Activated T-cell treated with anti-CD3 and anti-CD28 coated beads for 48 hours (primary cell): Measurements from ENCODE around the gene RNASE7.
"Not testable (repeated sequence)": the region's sequence is repeated elsewhere in the genome, so short reads cannot be mapped to it uniquely, and the experiment has no call there.

Experiments used
- DNase-seq: peaks from one replicate; pipeline ENCODE4 v3.0.0-alpha.2; 2020; ENCODE audit warnings: low read depth

The RNASE7 gene

GRCh38 chr14:21041676-21042433 is at the start of gene RNASE7:
RNASE7 (plus strand) TSS chr14:21042362; CDS start chr14:21042993, 631 bp downstream.
- no peak for DNase-seq

GRCh38 chr14:20996521-20996920 is 45.6 kb upstream of the RNASE7 start:
- DNase-seq: no peak

- DNase-seq: no peak
These were observed 45.0 kb upstream of the RNASE7 start for GRCh38 chr14:20997115-20997514.

- DNase-seq: no peak
These were observed 44.6 kb upstream of the RNASE7 start for GRCh38 chr14:20997564-20997963.

GRCh38 chr14:20998139-20998538 is 44.0 kb upstream of the RNASE7 start:
- no peak for DNase-seq

- no peak for DNase-seq
These were observed 43.3 kb upstream of the RNASE7 start, which contains the start of gene SLC39A2 for GRCh38 chr14:20998674-20999366. SLC39A2 (plus strand) TSS chr14:20999293; CDS start chr14:20999447, 154 bp downstream.

- no peak for DNase-seq
These were observed 42.6 kb upstream of the RNASE7 start for GRCh38 chr14:20999591-20999990.

GRCh38 chr14:21001218-21001617 is 40.9 kb upstream of the RNASE7 start:
- no peak for DNase-seq

- DNase-seq: no peak
These were observed 38.3 kb upstream of the RNASE7 start for GRCh38 chr14:21003788-21004346.

GRCh38 chr14:21009721-21010120 is 32.4 kb upstream of the RNASE7 start:
- DNase-seq: not testable (repeated sequence)

GRCh38 chr14:21011136-21011535 is 31.0 kb upstream of the RNASE7 start:
- DNase-seq: no peak

- peak; percentile 62 for DNase-seq
These were observed 27.4 kb upstream of the RNASE7 start for GRCh38 chr14:21014761-21015190.

GRCh38 chr14:21015312-21015711 is 26.9 kb upstream of the RNASE7 start:
- no peak for DNase-seq

GRCh38 chr14:21016413-21017190 is 25.6 kb upstream of the RNASE7 start:
- no peak for DNase-seq

GRCh38 chr14:21017528-21018245 is 24.5 kb upstream of the RNASE7 start:
- no peak for DNase-seq

GRCh38 chr14:21018286-21018685 is 23.9 kb upstream of the RNASE7 start:
- no peak for DNase-seq

GRCh38 chr14:21018781-21019180 is 23.4 kb upstream of the RNASE7 start:
- no peak for DNase-seq

GRCh38 chr14:21019366-21019765 is 22.8 kb upstream of the RNASE7 start:
- no peak for DNase-seq

GRCh38 chr14:21020977-21021545 is 21.1 kb upstream of the RNASE7 start:
- no peak for DNase-seq

- no peak for DNase-seq
These were observed 19.5 kb upstream of the RNASE7 start for GRCh38 chr14:21022686-21023085.

- no peak for DNase-seq
These were observed 19.0 kb upstream of the RNASE7 start for GRCh38 chr14:21023174-21023573.
